HG02938 (cell line): ENCODE results near the gene SYTL3.
"Not testable (repeated sequence)": the region's sequence is repeated elsewhere in the genome, so short reads cannot be mapped to it uniquely, and the experiment has no call there.

Experiments
- ATAC-seq: cut with Tn5 transposase; IDR thresholded peaks from one replicate; pipeline ENCODE4 v1.9.1; 2021; ENCODE audit warnings: mild to moderate bottlenecking, moderate library complexity; ENCODE audit not compliant: unreplicated experiment

Gene SYTL3

GRCh38 chr6:158661156-158661685, 11.4 kb downstream of the SYTL3 start:
- no peak for ATAC-seq

GRCh38 chr6:158662607-158662953, 12.7 kb downstream of the SYTL3 start:
- ATAC-seq: no peak

GRCh38 chr6:158662954-158663624, 13.2 kb downstream of the SYTL3 start:
- no peak for ATAC-seq

GRCh38 chr6:158663625-158664165, 13.8 kb downstream of the SYTL3 start:
- ATAC-seq: no peak

- ATAC-seq: no peak
Measured at GRCh38 chr6:158665332-158665731, 15.5 kb downstream of the SYTL3 start.

- no peak for ATAC-seq
Measured at GRCh38 chr6:158666628-158667359, 16.9 kb downstream of the SYTL3 start.

GRCh38 chr6:158667360-158667981, 17.6 kb downstream of the SYTL3 start:
- no peak for ATAC-seq

- no peak for ATAC-seq
Measured at GRCh38 chr6:158668707-158669103, 18.9 kb downstream of the SYTL3 start.

- ATAC-seq: no peak
Measured at GRCh38 chr6:158669145-158670035, 19.5 kb downstream of the SYTL3 start.

GRCh38 chr6:158672119-158672518, 22.3 kb downstream of the SYTL3 start:
- ATAC-seq: not testable (repeated sequence)

GRCh38 chr6:158672726-158673125, 22.9 kb downstream of the SYTL3 start:
- ATAC-seq: no peak

GRCh38 chr6:158674342-158675131, 24.7 kb downstream of the SYTL3 start:
- no peak for ATAC-seq

GRCh38 chr6:158677094-158677493, 27.2 kb downstream of the SYTL3 start:
- ATAC-seq: not testable (repeated sequence)

- no peak for ATAC-seq
Measured at GRCh38 chr6:158677906-158678578, 28.2 kb downstream of the SYTL3 start.

- no peak for ATAC-seq
Measured at GRCh38 chr6:158680015-158680414, 30.2 kb downstream of the SYTL3 start.

GRCh38 chr6:158680481-158680880, 30.6 kb downstream of the SYTL3 start:
- ATAC-seq: no peak

GRCh38 chr6:158684311-158684710, 34.5 kb downstream of the SYTL3 start:
- no peak for ATAC-seq

- ATAC-seq: no peak
Measured at GRCh38 chr6:158684745-158685324, 35.0 kb downstream of the SYTL3 start.

GRCh38 chr6:158686311-158686710, 36.5 kb downstream of the SYTL3 start:
- no peak for ATAC-seq
